GM06990 (cell line): ENCODE measurements around the gene CTCFL.
"Not testable (repeated sequence)": the region's sequence is repeated elsewhere in the genome, so short reads cannot be mapped to it uniquely, and the experiment has no call there.

ENCODE experiments used
- DNase-seq: peaks from one replicate; pipeline ENCODE4 v3.0.0-alpha.2; 2011; ENCODE audit not compliant: insufficient read length; ENCODE audit errors: extremely low read depth
- H3K27me3 ChIP-seq: replicated peaks from 2 replicates; pipeline ENCODE4 v1.6.0; 2011; ENCODE audit warnings: low read length; ENCODE audit not compliant: control insufficient read depth, insufficient read depth
- H3K36me3 ChIP-seq: 2 replicates; pipeline ENCODE4 v1.5.1; 2011; ENCODE audit warnings: low read length; ENCODE audit not compliant: control insufficient read depth, insufficient read depth
- H3K4me3 ChIP-seq: replicated peaks from 2 replicates; pipeline ENCODE4 v1.5.1; 2011; ENCODE audit warnings: low read depth, mild to moderate bottlenecking, control low read depth, low read length
- TF ChIP-seq, protein P1 (sequence below): IDR thresholded peaks from 2 replicates; pipeline ENCODE4 v1.5.1; 2011; ENCODE audit warnings: low read length, control low read depth, mild to moderate bottlenecking, inconsistent platforms; ENCODE audit not compliant: insufficient read depth, poor library complexity, severe bottlenecking

Gene CTCFL

DNA sequence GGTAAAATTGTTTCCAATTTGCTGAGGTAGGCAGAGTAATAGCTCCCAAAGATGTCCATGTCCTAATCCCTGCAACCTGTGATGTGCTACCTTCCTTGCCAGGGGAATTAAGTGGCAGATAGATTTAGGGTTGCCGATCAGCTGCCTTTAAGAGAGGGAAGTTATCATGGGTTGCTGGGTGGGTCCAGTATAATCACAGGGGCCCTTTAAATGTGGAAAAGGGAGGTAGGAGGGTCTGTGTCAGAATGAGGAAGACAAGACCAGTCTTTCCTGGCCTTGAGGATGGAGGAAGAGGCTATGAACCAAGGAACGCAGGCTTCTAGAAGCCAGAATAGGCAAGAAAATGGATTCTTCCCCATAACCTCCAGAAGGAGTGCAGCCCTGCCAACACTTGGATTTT lies 50.7 kb downstream of the CTCFL start:
- DNase-seq: no peak
- H3K27me3 ChIP-seq: no peaks in the 10 kb centered on the region
- TF ChIP-seq, protein P1, sequence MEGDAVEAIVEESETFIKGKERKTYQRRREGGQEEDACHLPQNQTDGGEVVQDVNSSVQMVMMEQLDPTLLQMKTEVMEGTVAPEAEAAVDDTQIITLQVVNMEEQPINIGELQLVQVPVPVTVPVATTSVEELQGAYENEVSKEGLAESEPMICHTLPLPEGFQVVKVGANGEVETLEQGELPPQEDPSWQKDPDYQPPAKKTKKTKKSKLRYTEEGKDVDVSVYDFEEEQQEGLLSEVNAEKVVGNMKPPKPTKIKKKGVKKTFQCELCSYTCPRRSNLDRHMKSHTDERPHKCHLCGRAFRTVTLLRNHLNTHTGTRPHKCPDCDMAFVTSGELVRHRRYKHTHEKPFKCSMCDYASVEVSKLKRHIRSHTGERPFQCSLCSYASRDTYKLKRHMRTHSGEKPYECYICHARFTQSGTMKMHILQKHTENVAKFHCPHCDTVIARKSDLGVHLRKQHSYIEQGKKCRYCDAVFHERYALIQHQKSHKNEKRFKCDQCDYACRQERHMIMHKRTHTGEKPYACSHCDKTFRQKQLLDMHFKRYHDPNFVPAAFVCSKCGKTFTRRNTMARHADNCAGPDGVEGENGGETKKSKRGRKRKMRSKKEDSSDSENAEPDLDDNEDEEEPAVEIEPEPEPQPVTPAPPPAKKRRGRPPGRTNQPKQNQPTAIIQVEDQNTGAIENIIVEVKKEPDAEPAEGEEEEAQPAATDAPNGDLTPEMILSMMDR: no peak
- no peak overlapping the region for H3K4me3 ChIP-seq
- no peaks in the 10 kb centered on the region for H3K36me3 ChIP-seq

DNA sequence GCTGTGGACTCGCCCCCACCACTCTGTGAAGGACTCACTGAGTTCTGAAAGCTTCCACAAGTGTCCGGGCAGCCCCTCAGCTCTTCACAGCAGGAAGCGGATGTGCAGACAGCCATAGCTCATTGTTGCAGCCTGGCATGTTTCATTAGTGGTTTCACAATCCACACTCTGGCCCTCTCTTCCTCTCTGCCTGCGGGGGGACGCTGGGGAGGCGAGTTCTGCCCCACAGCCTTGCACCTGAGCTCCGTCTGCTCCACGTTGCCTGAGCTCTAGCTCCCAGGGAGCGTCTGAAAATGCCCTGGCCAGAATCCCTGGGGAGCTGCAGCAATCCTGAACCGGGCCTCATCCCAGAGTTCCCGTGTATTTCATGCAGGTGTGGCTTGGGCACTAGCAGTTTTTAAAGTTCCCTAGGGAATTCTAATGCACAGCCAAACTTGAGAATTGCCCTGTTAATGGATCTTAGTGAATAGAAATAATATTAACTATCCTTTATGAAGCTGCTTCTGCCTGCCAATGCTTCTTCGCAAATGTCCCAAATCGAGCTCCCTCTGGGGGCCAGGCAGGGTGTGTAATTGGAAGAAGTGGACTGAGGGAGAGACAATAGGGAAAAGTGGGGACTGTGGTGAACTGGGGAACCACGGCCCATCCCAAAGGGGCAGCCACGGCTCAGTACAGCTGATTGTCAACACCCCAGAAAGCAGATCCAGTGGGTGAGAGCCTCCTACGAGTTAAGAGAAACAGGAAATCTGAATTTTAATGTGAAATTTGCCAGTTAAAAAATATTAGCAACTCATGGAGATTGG lies 51.5 kb downstream of the CTCFL start:
- no peaks in the 10 kb centered on the region for H3K36me3 ChIP-seq
- peak; percentile 76 for DNase-seq
- TF ChIP-seq, protein P1: peak; percentile 1
- no peaks in the 10 kb centered on the region for H3K27me3 ChIP-seq
- H3K4me3 ChIP-seq: no peak overlapping the region

DNA sequence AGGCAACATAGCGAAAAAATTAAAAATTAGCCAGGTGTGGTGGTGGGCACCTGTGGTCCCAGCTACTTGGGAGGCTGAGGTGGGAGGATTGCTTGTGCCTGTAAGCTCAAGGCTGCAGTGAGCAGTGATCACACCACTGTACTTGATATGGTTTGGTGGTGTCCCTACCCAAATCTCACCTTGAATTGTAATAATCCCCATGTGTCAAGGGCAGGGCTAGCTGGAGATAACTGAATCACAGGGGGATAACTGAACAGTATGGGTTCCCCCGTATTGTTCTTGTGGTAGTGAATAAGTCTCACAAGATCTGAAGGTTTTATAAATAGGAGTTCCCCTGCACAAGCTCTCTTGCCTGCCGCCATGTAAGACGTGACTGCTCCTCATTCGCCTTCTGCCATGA lies 52.5 kb downstream of the CTCFL start:
- H3K27me3 ChIP-seq, H3K36me3 ChIP-seq, H3K4me3 ChIP-seq, DNase-seq: not testable (repeated sequence)

DNA sequence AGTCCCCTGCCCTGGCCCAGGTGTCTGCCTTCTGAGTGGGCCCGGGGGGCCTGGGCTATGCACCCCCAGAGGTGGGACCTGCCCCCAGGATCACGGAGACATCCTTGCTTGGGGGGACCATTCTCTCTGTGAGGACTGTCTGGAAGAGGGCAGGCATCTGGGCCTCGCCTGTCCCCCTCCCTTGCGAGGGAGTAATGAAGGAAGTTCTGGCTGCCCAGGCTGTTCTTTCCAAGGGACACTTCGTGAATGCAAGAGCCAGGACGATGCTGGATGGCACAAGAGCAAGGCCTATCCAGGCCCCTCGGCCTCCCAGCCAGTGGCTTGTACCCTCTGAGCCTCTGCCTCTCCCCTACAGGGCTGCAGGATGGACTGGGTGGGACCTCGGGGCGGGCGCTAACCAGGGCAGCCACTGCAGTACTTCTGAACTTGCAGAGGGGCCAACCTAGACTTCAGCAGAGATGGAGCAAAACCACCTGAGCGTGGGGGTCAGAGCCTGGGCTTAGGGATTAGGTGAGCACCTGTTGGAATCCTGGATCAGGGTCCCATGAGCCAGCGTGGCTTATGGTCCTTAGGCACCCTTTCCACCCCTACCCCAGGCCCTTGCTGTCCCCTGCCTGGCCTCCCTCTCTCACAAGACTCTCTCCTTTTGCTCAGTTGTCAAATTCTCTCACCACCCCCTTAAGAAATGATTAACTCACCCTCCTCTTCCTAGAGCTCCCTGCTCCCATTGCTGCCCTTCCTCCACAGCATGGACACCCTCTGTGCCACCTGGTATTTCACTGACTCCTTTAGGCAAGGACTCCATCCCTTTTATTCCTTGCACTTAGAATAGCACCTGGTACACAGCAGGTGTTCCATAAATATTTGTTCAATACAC lies 53.2 kb downstream of the CTCFL start:
- TF ChIP-seq, protein P1: no peak
- Histone ChIP-seq H3K27me3 (no peaks in the 10 kb centered on the region), H3K36me3 (no peaks in the 10 kb centered on the region), H3K4me3 (no peak overlapping the region)
- DNase-seq: no peak

DNA sequence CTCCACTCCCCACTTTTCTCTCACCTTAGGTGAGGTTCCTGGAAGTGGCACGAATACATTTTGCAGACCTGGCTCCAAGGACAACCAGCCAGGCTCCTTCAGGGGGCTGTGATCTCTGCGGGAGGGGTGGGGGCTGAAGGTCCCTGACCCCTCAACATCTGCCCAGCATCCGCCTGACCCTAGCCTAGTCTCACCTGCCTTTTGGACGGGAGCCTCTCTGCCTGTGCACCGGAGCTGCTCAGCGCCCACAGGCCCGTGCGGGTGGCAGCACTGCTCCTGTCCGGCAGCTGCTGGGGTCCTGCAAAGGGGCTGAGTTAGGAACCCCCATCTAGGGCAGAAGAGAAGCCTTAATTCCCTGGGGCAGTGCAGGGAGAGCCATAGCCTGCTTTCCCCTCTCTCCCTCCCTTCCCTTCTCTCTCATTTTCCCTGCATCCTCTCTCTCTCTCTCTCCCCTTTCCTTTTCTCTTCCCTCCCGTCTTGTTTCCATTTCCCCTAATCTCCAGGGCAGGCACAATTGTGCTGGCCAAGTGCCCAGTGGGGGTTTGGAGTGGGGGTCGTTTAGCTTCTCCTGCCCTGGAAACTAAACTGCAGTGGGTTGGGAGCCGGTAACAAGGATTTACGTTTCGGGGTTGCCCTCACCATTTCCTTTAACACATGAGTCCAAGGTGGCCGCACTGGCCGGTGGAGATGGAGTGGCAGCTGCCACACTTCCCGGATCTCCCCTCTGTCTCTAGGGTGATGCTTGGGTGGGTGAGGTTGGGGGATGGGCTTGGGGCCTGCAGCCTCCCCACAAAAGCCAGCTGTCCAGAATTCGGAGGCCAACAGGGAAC lies 54.1 kb downstream of the CTCFL start:
- Histone ChIP-seq H3K27me3 (no peaks in the 10 kb centered on the region), H3K4me3 (no peak overlapping the region), H3K36me3 (no peaks in the 10 kb centered on the region)
- no peak for DNase-seq
- TF ChIP-seq, protein P1: no peak

DNA sequence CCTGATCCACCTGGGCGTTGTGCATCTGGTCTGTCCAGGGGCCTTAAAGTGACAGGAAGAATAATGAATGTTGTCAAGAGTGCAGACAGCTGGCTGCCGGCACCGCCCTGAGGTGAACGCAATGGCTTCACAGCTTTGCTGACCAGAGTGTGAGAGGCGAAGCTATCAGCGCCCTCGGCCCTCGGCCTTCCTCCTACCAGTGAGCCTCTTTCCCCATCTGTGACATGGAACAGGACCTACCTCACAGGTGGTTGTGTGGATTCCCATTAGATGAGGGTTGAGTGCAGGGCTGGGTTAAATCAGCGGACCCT lies 54.8 kb downstream of the CTCFL start:
- DNase-seq: no peak
- TF ChIP-seq, protein P1: no peak
- H3K27me3 ChIP-seq: no peaks in the 10 kb centered on the region
- no peak overlapping the region for H3K4me3 ChIP-seq
- H3K36me3 ChIP-seq: no peaks in the 10 kb centered on the region
